ENCODE data around the gene THNSL1. TPM values are rescaled to one million over a fixed set of nuclear protein-coding genes. Genes with fewer than 3 reads are reported as not detected.
A peak's percentile ranks its signal among the peaks of the same experiment; 100 is the strongest.

THNSL1 gene
- total and polyA plus RNA-seq, 2 of the 8 experiments (the other 6 are each of a cell fraction or from before 2014, with no cell fraction given), result 1.4 to 3.1 TPM

GRCh38 chr10:24966962-24967481 lies 49.4 kb upstream of the THNSL1 start:
- no peaks in the 10 kb centered on the region for H3K27me3 ChIP-seq (replicated peaks in 1 of 4; ENCODE audit: control insufficient read depth in 3 of 4, extremely low read depth in 1 of 4, insufficient read depth in 3 of 4, low read length in 3 of 4)
- H2BK15ac ChIP-seq (ENCODE audit: low read length), result no peak overlapping the region
- DNase-seq (ENCODE audit: low read depth in 1 of 2, low spot score in 2 of 2) (no peak), FAIRE-seq (no peak)
- H3K4me2 ChIP-seq (ENCODE audit: insufficient read depth in 1 of 2, low read depth in 2 of 2, low read length in 2 of 2), result no peak overlapping the region
- WGBS, 2 experiments (ENCODE audit: extremely low coverage in 1 of 2, insufficient coverage in 1 of 2, insufficient read length in 1 of 2, insufficient replicate concordance in 2 of 2, low coverage in 1 of 2, low lambda C conversion rate in 2 of 2, missing lambda C conversion rate in 1 of 2), result 82% methylated on average over 5 of the region's 5 CpGs; no CpG with 5 or more reads in 1 of the 2 experiments
- H2BK120ac ChIP-seq (replicated peaks; ENCODE audit: low read depth, low read length), result no peak overlapping the region
- no peak overlapping the region for H3K27ac ChIP-seq (ENCODE audit: low read depth, low read length)
- H2BK12ac ChIP-seq (ENCODE audit: low read depth, low read length), result no peak overlapping the region
- no peak overlapping the region for H3K14ac ChIP-seq (ENCODE audit: insufficient read length)
- H3K4ac ChIP-seq (replicated peaks; ENCODE audit: insufficient read length, low read depth, low read length), result no peak overlapping the region
- no peak overlapping the region for H4K8ac ChIP-seq (ENCODE audit: extremely low read depth, insufficient read depth, low read length)
- no peak overlapping the region for H3K4me3 ChIP-seq (ENCODE audit: extremely low read depth in 1 of 4, insufficient read depth in 2 of 4, low read depth in 3 of 4, low read length in 4 of 4)
- H3K9ac ChIP-seq (replicated peaks in 1 of 4; ENCODE audit: extremely low read depth in 1 of 4, low read depth in 3 of 4, low read length in 3 of 4), result peak overlapping the region in 1 of 4 experiments; percentile 21; a peak in 1 of 7 replicates
- H2BK5ac ChIP-seq (ENCODE audit: low read depth, low read length), result no peak overlapping the region
- no peak overlapping the region for H4K91ac ChIP-seq (replicated peaks; ENCODE audit: insufficient read length, low read length)
- H2BK20ac ChIP-seq (ENCODE audit: low read length), result no peak overlapping the region
- H2AK5ac ChIP-seq (ENCODE audit: low read depth, low read length), result no peak overlapping the region
- H3K23ac ChIP-seq (ENCODE audit: insufficient read length), result no peak overlapping the region
- no peaks in the 10 kb centered on the region for H3K79me1 ChIP-seq (ENCODE audit: low read depth, low read length)
- H3K9me3 ChIP-seq (ENCODE audit: insufficient read depth in 2 of 2, low read depth in 1 of 2, low read length in 1 of 2), result no peaks in the 10 kb centered on the region
- H3K4me1 ChIP-seq (replicated peaks in 1 of 4; ENCODE audit: control insufficient read depth in 3 of 4, insufficient read depth in 4 of 4, low read length in 3 of 4), result no peaks in the 10 kb centered on the region
- no peak overlapping the region for H2AFZ ChIP-seq (ENCODE audit: low read length)
- H3K79me2 ChIP-seq (ENCODE audit: control insufficient read depth in 1 of 2, insufficient read depth in 2 of 2, low read length in 2 of 2), result no peaks in the 10 kb centered on the region
- ChIA-PET CTCF (ENCODE audit: partially characterized antibody) (no interaction called here), POLR2A (ENCODE audit: partially characterized antibody) (interaction anchor here (0.8 to 1.3 kb wide), 2 partner anchors 14 to 15 kb away, joined by 3 to 4 read pairs; no protein-coding TSS in a partner anchor)
- TF ChIP-seq BCL11A (IDR thresholded peaks at IDR 0.05; ENCODE audit: low read depth in 2 of 2, low read length in 2 of 2) (no peak), USF2 (IDR thresholded peaks at IDR 0.05; ENCODE audit: low read length) (no peak), SIRT6 (IDR thresholded peaks at IDR 0.05; ENCODE audit: low read length) (no peak), NRF1 (IDR thresholded peaks at IDR 0.05; ENCODE audit: low read depth, low read length) (no peak), E2F6 (IDR thresholded peaks at IDR 0.05) (no peak), CREB1 (IDR thresholded peaks at IDR 0.05) (no peak)
- H4K20me1 ChIP-seq (replicated peaks in 1 of 2; ENCODE audit: control insufficient read depth in 1 of 2, insufficient read depth in 2 of 2, low read length in 2 of 2), result peaks cover 0 to 4% of the 10 kb centered on the region in 2 experiments
- H4K5ac ChIP-seq (ENCODE audit: insufficient read length, low read depth, low read length), result no peak overlapping the region
- no peaks in the 10 kb centered on the region for H3K36me3 ChIP-seq (ENCODE audit: control insufficient read depth in 2 of 4, insufficient read depth in 4 of 4, low read length in 3 of 4)
- H3K23me2 ChIP-seq (ENCODE audit: low read depth, low read length), result peaks cover 4% of the 10 kb centered on the region; the same call in 1 of the 2 replicates
- no peak overlapping the region for H3K18ac ChIP-seq (ENCODE audit: extremely low read depth, low read length)
- no peak overlapping the region for H3K56ac ChIP-seq (replicated peaks; ENCODE audit: insufficient read length, low read depth, low read length)
